GM18907 (cell line): ENCODE data around the gene INO80.

ENCODE experiments used
- ATAC-seq: cut with Tn5 transposase; IDR thresholded peaks from one replicate; pipeline ENCODE4 v1.9.1; 2021; ENCODE audit warnings: mild to moderate bottlenecking, moderate library complexity; ENCODE audit not compliant: unreplicated experiment

The INO80 gene

GRCh38 chr15:41010345-41010744 is 105.7 kb downstream of the INO80 start:
- no peak for ATAC-seq

- ATAC-seq = no peak
These were observed 109.6 kb downstream of the INO80 start for GRCh38 chr15:41006479-41006878.

GRCh38 chr15:41004490-41004889 is 111.6 kb downstream of the INO80 start:
- no peak for ATAC-seq

GRCh38 chr15:41001524-41002214 is 114.4 kb downstream of the INO80 start:
- ATAC-seq = no peak

- ATAC-seq = no peak
These were observed 116.9 kb downstream of the INO80 start for GRCh38 chr15:40999190-40999589.

- no peak for ATAC-seq
These were observed 120.4 kb downstream of the INO80 start for GRCh38 chr15:40995656-40996055.

- no peak for ATAC-seq
These were observed 123.3 kb downstream of the INO80 start for GRCh38 chr15:40992825-40993224.

GRCh38 chr15:40992241-40992741 is 123.8 kb downstream of the INO80 start:
- no peak for ATAC-seq

- no peak for ATAC-seq
These were observed 124.7 kb downstream of the INO80 start for GRCh38 chr15:40991355-40991754.

- ATAC-seq = no peak
These were observed 125.3 kb downstream of the INO80 start for GRCh38 chr15:40990789-40991188.

GRCh38 chr15:40990080-40990479 is 126.0 kb downstream of the INO80 start:
- ATAC-seq = no peak

- no peak for ATAC-seq
These were observed 127.9 kb downstream of the INO80 start for GRCh38 chr15:40988156-40988555.

- no peak for ATAC-seq
These were observed 129.3 kb downstream of the INO80 start for GRCh38 chr15:40986820-40987219.

GRCh38 chr15:40985541-40986330 is 130.3 kb downstream of the INO80 start:
- no peak for ATAC-seq

- ATAC-seq = no peak
These were observed 131.1 kb downstream of the INO80 start for GRCh38 chr15:40984964-40985363.

- no peak for ATAC-seq
These were observed 131.7 kb downstream of the INO80 start for GRCh38 chr15:40984406-40984805.

- ATAC-seq = no peak
These were observed 133.2 kb downstream of the INO80 start for GRCh38 chr15:40982855-40983254.

GRCh38 chr15:40981186-40981585 is 134.9 kb downstream of the INO80 start:
- ATAC-seq = no peak

GRCh38 chr15:40978562-40978961 is 137.5 kb downstream of the INO80 start:
- ATAC-seq = no peak

GRCh38 chr15:40978141-40978540 is 137.9 kb downstream of the INO80 start:
- ATAC-seq = no peak

GRCh38 chr15:40976819-40977218 is 139.3 kb downstream of the INO80 start:
- no peak for ATAC-seq

- no peak for ATAC-seq
These were observed 141.2 kb downstream of the INO80 start for GRCh38 chr15:40974879-40975278.
